ENCODE measurements around the gene F12.

- TF ChIP-seq CTCF (conservative IDR thresholded peaks at IDR 0.05; ENCODE audit: low read depth, low read length), result no peak
- TF ChIP-seq EZH2 (IDR thresholded peaks at IDR 0.05; ENCODE audit: borderline replicate concordance, low read depth, low read length, poor library complexity, severe bottlenecking), result no peak
Observed at GRCh38 chr5:177372034-177372896, 37.1 kb downstream of the F12 start.

Data from A673 (cell line).